WTC11 (cell line): ENCODE measurements around the gene QRFPR. TPM values are rescaled to one million over a fixed set of nuclear protein-coding genes. Genes with fewer than 3 reads are reported as not detected.

Experiments
- ATAC-seq: fragments of 200-7000 bp; cut with Tn5 transposase; 2 replicates; pipeline ENCODE4 v1.10.0; 2021; ENCODE audit warnings: mild to moderate bottlenecking, moderate library complexity
- CTCF ChIA-PET: fragments of 300-600 bp; sonication (Branson Sonifier 250); formaldehyde crosslinking; loops from one replicate; lab custom pipeline; 2021; ENCODE audit warnings: antibody characterized with exemption; lab: Charles Lee
- POLR2A ChIA-PET: fragments of 350-600 bp; sonication (Branson Sonifier 250); formaldehyde crosslinking; loops from one replicate; lab custom pipeline; 2021; ENCODE audit warnings: antibody characterized with exemption; lab: Charles Lee
- DNase-seq: peaks from one replicate; pipeline ENCODE4 v3.0.0; 2021; ENCODE audit warnings: low spot score
- H3K27ac Mint-ChIP-seq: 2 replicates; pipeline ENCODE4 v1.8.0; 2021; ENCODE audit warnings: mixed read lengths
- H3K27me3 Mint-ChIP-seq: 2 replicates; pipeline ENCODE4 v1.8.0; 2021; ENCODE audit warnings: low read depth, mild to moderate bottlenecking, moderate library complexity, mixed read lengths
- H3K36me3 Mint-ChIP-seq: 2 replicates; pipeline ENCODE4 v1.8.0; 2021; ENCODE audit warnings: mixed read lengths
- H3K4me1 Mint-ChIP-seq: 2 replicates; pipeline ENCODE4 v1.8.0; 2022; ENCODE audit warnings: mixed read lengths
- H3K4me3 Mint-ChIP-seq: 2 replicates; pipeline ENCODE4 v1.8.0; 2021; ENCODE audit warnings: mild to moderate bottlenecking, moderate library complexity, mixed read lengths
- H3K9me3 Mint-ChIP-seq: 2 replicates; pipeline ENCODE4 v1.8.0; 2021; ENCODE audit warnings: mixed read lengths
- AFF4 ChIP-seq: sonication (generic); formaldehyde crosslinking; IDR thresholded peaks from 2 replicates; pipeline ENCODE4 v1.8.1; 2023; ENCODE audit warnings: mild to moderate bottlenecking, missing genetic modification reagents, borderline replicate concordance
- CBFB ChIP-seq: sonication (generic); formaldehyde crosslinking; IDR thresholded peaks from 2 replicates; pipeline ENCODE4 v1.8.1; 2022; ENCODE audit warnings: mild to moderate bottlenecking, low read depth, missing genetic modification reagents
- CREB1 ChIP-seq: sonication (generic); formaldehyde crosslinking; IDR thresholded peaks from 2 replicates; pipeline ENCODE4 v1.8.0; 2023; ENCODE audit warnings: mild to moderate bottlenecking, missing genetic modification reagents
- FOXP1 ChIP-seq: sonication (generic); formaldehyde crosslinking; IDR thresholded peaks from 2 replicates; pipeline ENCODE4 v1.8.0; 2022; ENCODE audit warnings: missing genetic modification reagents, mild to moderate bottlenecking, moderate library complexity, borderline replicate concordance
- FOXP4 ChIP-seq: sonication (generic); formaldehyde crosslinking; IDR thresholded peaks from 2 replicates; pipeline ENCODE4 v1.8.0; 2022; ENCODE audit warnings: mild to moderate bottlenecking, missing genetic modification reagents
- HMGXB4 ChIP-seq: sonication (generic); formaldehyde crosslinking; IDR thresholded peaks from 2 replicates; pipeline ENCODE4 v1.8.1; 2023; ENCODE audit warnings: mild to moderate bottlenecking, moderate library complexity, missing genetic modification reagents
- IRF2 ChIP-seq: sonication (generic); formaldehyde crosslinking; IDR thresholded peaks from 2 replicates; pipeline ENCODE4 v1.8.0; 2022; ENCODE audit warnings: low read depth, missing genetic modification reagents, borderline replicate concordance
- JAZF1 ChIP-seq: fragments of 250-450 bp; sonication (Bioruptor Pico); IDR thresholded peaks from 2 replicates; pipeline ENCODE4 v1.9.0; 2021; ENCODE audit warnings: moderate library complexity, mild to moderate bottlenecking, inconsistent platforms
- MAX ChIP-seq: sonication (generic); formaldehyde crosslinking; IDR thresholded peaks from 2 replicates; pipeline ENCODE4 v1.8.0; 2022; ENCODE audit warnings: mild to moderate bottlenecking, missing genetic modification reagents
- NR1H2 ChIP-seq: sonication (generic); formaldehyde crosslinking; IDR thresholded peaks from 2 replicates; pipeline ENCODE4 v1.9.0; 2021; ENCODE audit warnings: mild to moderate bottlenecking, moderate library complexity, missing genetic modification reagents
- SOX15 ChIP-seq: fragments of 250-450 bp; sonication (Bioruptor Pico); IDR thresholded peaks from 2 replicates; pipeline ENCODE4 v1.9.0; 2021; ENCODE audit warnings: mild to moderate bottlenecking
- STAT6 ChIP-seq: sonication (generic); formaldehyde crosslinking; conservative IDR thresholded peaks from 2 replicates; pipeline ENCODE4 v1.8.1; 2023; ENCODE audit warnings: mild to moderate bottlenecking, low read depth, missing genetic modification reagents, moderate library complexity
- TEAD1 ChIP-seq: sonication (generic); formaldehyde crosslinking; IDR thresholded peaks from 2 replicates; pipeline ENCODE4 v1.8.0; 2022; ENCODE audit warnings: mild to moderate bottlenecking, missing genetic modification reagents
- TEAD4 ChIP-seq: sonication (generic); formaldehyde crosslinking; IDR thresholded peaks from 2 replicates; pipeline ENCODE4 v1.8.0; 2022; ENCODE audit warnings: mild to moderate bottlenecking, missing genetic modification reagents
- ZBTB43 ChIP-seq: sonication (generic); formaldehyde crosslinking; IDR thresholded peaks from 2 replicates; pipeline ENCODE4 v1.8.1; 2023; ENCODE audit warnings: mild to moderate bottlenecking, missing genetic modification reagents
- ZMAT4 ChIP-seq: fragments of 250-450 bp; sonication (Bioruptor Pico); IDR thresholded peaks from 2 replicates; pipeline ENCODE4 v1.9.0; 2021; ENCODE audit warnings: mild to moderate bottlenecking
- ZNF281 ChIP-seq: sonication (generic); formaldehyde crosslinking; IDR thresholded peaks from 2 replicates; pipeline ENCODE4 v1.8.0; 2023; ENCODE audit warnings: mild to moderate bottlenecking, missing genetic modification reagents
- ZNF317 ChIP-seq: sonication (generic); formaldehyde crosslinking; IDR thresholded peaks from 2 replicates; pipeline ENCODE4 v1.8.1; 2023; ENCODE audit warnings: low read depth, mild to moderate bottlenecking, moderate library complexity, missing genetic modification reagents, borderline replicate concordance
- ZNF396 ChIP-seq: fragments of 250-450 bp; sonication (Bioruptor Pico); IDR thresholded peaks from 2 replicates; pipeline ENCODE4 v1.8.0; 2021; ENCODE audit warnings: mild to moderate bottlenecking, moderate library complexity, borderline replicate concordance
- ZNF423 ChIP-seq: fragments of 250-450 bp; sonication (Bioruptor Pico); IDR thresholded peaks from 2 replicates; pipeline ENCODE4 v2.1.2; 2022; ENCODE audit warnings: mild to moderate bottlenecking, moderate library complexity
- total RNA-seq: library from RNA; stranded (reverse); gene quantifications from 3 replicates; pipeline ENCODE4 v1.2.3, GENCODE V29; 2021

Gene QRFPR
- total RNA-seq, 1 experiment from 2014 or later, result 0.68 TPM

GRCh38 chr4:121344098-121344497 lies 36.7 kb downstream of the QRFPR start:
- no peak overlapping the region for H3K27ac Mint-ChIP-seq
- no peaks in the 10 kb centered on the region for H3K4me1 Mint-ChIP-seq
- DNase-seq (no peak), ATAC-seq (no peak)
- H3K36me3 Mint-ChIP-seq, result no peaks in the 10 kb centered on the region
- H3K27me3 Mint-ChIP-seq, result no peaks in the 10 kb centered on the region
- no peak for TF ChIP-seq ZNF423 (CRISPR knock-in tag)
- TF ChIP-seq IRF2 (CRISPR knock-in tag), result no peak
- no peak for TF ChIP-seq TEAD4
- TF ChIP-seq SOX15, result no peak
- TF ChIP-seq AFF4 (CRISPR knock-in tag), result no peak
- no peak for TF ChIP-seq FOXP4 (CRISPR knock-in tag)
- TF ChIP-seq FOXP1 (CRISPR knock-in tag), result no peak
- TF ChIP-seq MAX, result no peak
- no peak for TF ChIP-seq CREB1 (CRISPR knock-in tag)
- no peak for TF ChIP-seq ZNF317 (CRISPR knock-in tag)
- no peak for TF ChIP-seq ZMAT4 (CRISPR knock-in tag)
- no peak for TF ChIP-seq HMGXB4
- no peak for TF ChIP-seq ZNF396 (CRISPR knock-in tag)
- no peak for TF ChIP-seq TEAD1 (CRISPR knock-in tag)
- no peak overlapping the region for H3K4me3 Mint-ChIP-seq
- no peaks in the 10 kb centered on the region for H3K9me3 Mint-ChIP-seq
- ChIA-PET CTCF (no interaction called here), POLR2A (no interaction called here)

GRCh38 chr4:121340247-121340646 lies 40.6 kb downstream of the QRFPR start:
- Mint-ChIP-seq H3K36me3 (no peaks in the 10 kb centered on the region), H3K4me3 (no peak overlapping the region), H3K4me1 (peaks cover 3% of the 10 kb centered on the region; the same call in 1 of the 2 replicates), H3K9me3 (no peaks in the 10 kb centered on the region), H3K27ac (no peak overlapping the region), H3K27me3 (no peaks in the 10 kb centered on the region)
- DNase-seq (no peak), ATAC-seq (no peak)
- TF ChIP-seq ZNF281 (CRISPR knock-in tag) (no peak), ZBTB43 (CRISPR knock-in tag) (no peak), JAZF1 (CRISPR knock-in tag) (no peak), CBFB (no peak), STAT6 (no peak), NR1H2 (CRISPR knock-in tag) (no peak)
- ChIA-PET POLR2A (no interaction called here), CTCF (interaction anchor here (0.6 to 1.2 kb wide), 2 partner anchors 31 to 1515 kb away, joined by 4 read pairs; no protein-coding TSS in a partner anchor)
